Activated gamma-delta T cell treated with Interleukin-2 at 50 U/mL for 16 hours (primary cell): Measurements from ENCODE around the gene DDRGK1.

ENCODE experiments used
- DNase-seq: peaks from one replicate; pipeline ENCODE4 v3.0.0-alpha.2; 2020

The DDRGK1 gene

GRCh38 chr20:3180319-3180718 lies 24.2 kb downstream of the DDRGK1 start:
- no peak for DNase-seq

GRCh38 chr20:3177746-3178485 lies 26.6 kb downstream of the DDRGK1 start:
- no peak for DNase-seq

- no peak for DNase-seq
These were observed 29.2 kb downstream of the DDRGK1 start for GRCh38 chr20:3175270-3175669.

- no peak for DNase-seq
These were observed 29.8 kb downstream of the DDRGK1 start for GRCh38 chr20:3174442-3175261.

- peak; percentile 89 for DNase-seq
These were observed 30.7 kb downstream of the DDRGK1 start for GRCh38 chr20:3173610-3174441.

- peak; percentile 80 for DNase-seq
These were observed 31.4 kb downstream of the DDRGK1 start, which contains the start of gene LZTS3 for GRCh38 chr20:3172933-3173609. LZTS3 (minus strand) TSS chr20:3173549; CDS start chr20:3167163, 6,386 bp downstream.

GRCh38 chr20:3172126-3172932 lies 32.2 kb downstream of the DDRGK1 start:
- no peak for DNase-seq

GRCh38 chr20:3171391-3172125 lies 32.9 kb downstream of the DDRGK1 start:
- no peak for DNase-seq

- DNase-seq, result no peak
These were observed 35.5 kb downstream of the DDRGK1 start for GRCh38 chr20:3168829-3169590.

- DNase-seq, result no peak
These were observed 36.2 kb downstream of the DDRGK1 start for GRCh38 chr20:3168079-3168828.

- no peak for DNase-seq
These were observed 36.8 kb downstream of the DDRGK1 start for GRCh38 chr20:3167738-3168078.

GRCh38 chr20:3166913-3167342 lies 37.6 kb downstream of the DDRGK1 start:
- DNase-seq, result no peak

- no peak for DNase-seq
These were observed 38.1 kb downstream of the DDRGK1 start for GRCh38 chr20:3166338-3166912.

- DNase-seq, result no peak
These were observed 38.8 kb downstream of the DDRGK1 start for GRCh38 chr20:3165473-3166337.

- no peak for DNase-seq
These were observed 39.6 kb downstream of the DDRGK1 start for GRCh38 chr20:3164763-3165410.

- no peak for DNase-seq
These were observed 40.3 kb downstream of the DDRGK1 start for GRCh38 chr20:3164043-3164762.
